ENCODE measurements around the gene ITGB4. TPM values are rescaled to one million over a fixed set of nuclear protein-coding genes. Genes with fewer than 3 reads are reported as not detected.

ITGB4 gene
- total and polyA plus RNA-seq, 9 of the 15 experiments (the other 6 are each of a cell fraction or from before 2014, with no cell fraction given) = 0.05 to 2.8 (median 0.76) TPM; not detected in 3

DNA sequence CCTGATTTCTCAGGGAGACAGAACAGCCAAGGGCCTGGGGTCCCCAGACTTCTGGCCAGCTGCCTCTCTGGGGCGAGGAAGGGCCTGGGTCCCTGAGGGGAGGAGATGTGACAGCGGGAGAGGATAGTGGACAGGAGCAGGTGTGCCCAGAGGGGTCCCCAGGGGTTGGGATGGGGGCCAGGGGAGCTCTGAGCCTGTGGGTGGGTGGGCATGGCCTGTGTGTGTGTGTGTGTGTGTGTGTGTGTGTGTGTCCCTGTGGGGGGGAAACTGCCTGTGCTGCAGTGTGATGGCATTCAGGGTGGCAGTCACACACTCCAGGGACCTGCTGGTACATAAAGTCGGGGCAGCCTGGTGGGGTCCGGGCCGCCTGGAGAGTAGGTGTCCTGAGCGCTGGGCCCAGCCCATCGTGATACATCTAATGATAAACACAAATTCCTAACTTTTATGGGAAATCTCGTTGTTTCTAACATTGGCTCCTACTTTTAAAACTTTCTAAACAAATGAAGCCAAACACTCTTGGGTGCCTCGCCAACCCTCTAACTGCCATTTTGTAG, 1.4 kb downstream of the ITGB4 start:
- Histone ChIP-seq H3K27ac (ENCODE audit: extremely low read depth, low read depth, low read length) (no peak overlapping the region), H3K4me1 (replicated peaks in 1 of 2; ENCODE audit: control insufficient read depth in 2 of 2, insufficient read depth in 2 of 2, low read length in 2 of 2) (peaks cover 0 to 37% of the 10 kb centered on the region in 2 experiments; a peak in 3 of 5 replicates), H3K9me1 (ENCODE audit: control insufficient read depth, insufficient read depth, low read length) (no peaks in the 10 kb centered on the region), H3K4me3 (no peak overlapping the region), H3K4me2 (ENCODE audit: insufficient read depth, low read length) (no peak overlapping the region), H3K36me3 (ENCODE audit: control insufficient read depth, insufficient read depth, low read length) (no peaks in the 10 kb centered on the region), H4K20me1 (replicated peaks; ENCODE audit: control insufficient read depth, insufficient read depth, low read length) (no peaks in the 10 kb centered on the region; the same call in 1 of the 2 replicates), H3K27me3 (ENCODE audit: control insufficient read depth in 2 of 2, insufficient read depth in 2 of 2, low read length in 2 of 2) (peaks cover 23 to 64% of the 10 kb centered on the region in 2 experiments), H3K9ac (ENCODE audit: insufficient read depth in 1 of 2, low read depth in 2 of 2, low read length in 2 of 2) (no peak overlapping the region; a peak in 1 of 4 replicates), H3K79me2 (ENCODE audit: control insufficient read depth, insufficient read depth, low read length) (no peaks in the 10 kb centered on the region), H2AFZ (ENCODE audit: low read depth, low read length) (no peak overlapping the region), H3K9me3 (replicated peaks; ENCODE audit: control insufficient read depth, insufficient read depth, low read depth, low read length) (no peaks in the 10 kb centered on the region)
- no peak for DNase-seq (ENCODE audit: extremely low read depth in 1 of 4, low spot score in 3 of 4)
- WGBS (ENCODE audit: insufficient coverage, low coverage, missing lambda C conversion rate) = 39% methylated on average over 8 of the region's 9 CpGs
- no peak for FAIRE-seq
- TF ChIP-seq ZNF384 (IDR thresholded peaks at IDR 0.05; ENCODE audit: low read depth, low read length) = no peak
- TF ChIP-seq MCM5 (IDR thresholded peaks at IDR 0.05; ENCODE audit: low read depth) = no peak
- no peak for TF ChIP-seq ZFP30 (CRISPR knock-in tag; IDR thresholded peaks at IDR 0.05; ENCODE audit: borderline replicate concordance)
- no peak for TF ChIP-seq ZNF764 (CRISPR knock-in tag; IDR thresholded peaks at IDR 0.05; ENCODE audit: low read depth)
- no peak for TF ChIP-seq TRIM28 (IDR thresholded peaks at IDR 0.05)
- TF ChIP-seq CCNT2 (IDR thresholded peaks at IDR 0.05; ENCODE audit: borderline replicate concordance, extremely low read depth, insufficient read length, low read depth, low read length) = no peak
- no peak for TF ChIP-seq TCF15 (CRISPR knock-in tag; IDR thresholded peaks at IDR 0.05)
- TF ChIP-seq, protein P1, sequence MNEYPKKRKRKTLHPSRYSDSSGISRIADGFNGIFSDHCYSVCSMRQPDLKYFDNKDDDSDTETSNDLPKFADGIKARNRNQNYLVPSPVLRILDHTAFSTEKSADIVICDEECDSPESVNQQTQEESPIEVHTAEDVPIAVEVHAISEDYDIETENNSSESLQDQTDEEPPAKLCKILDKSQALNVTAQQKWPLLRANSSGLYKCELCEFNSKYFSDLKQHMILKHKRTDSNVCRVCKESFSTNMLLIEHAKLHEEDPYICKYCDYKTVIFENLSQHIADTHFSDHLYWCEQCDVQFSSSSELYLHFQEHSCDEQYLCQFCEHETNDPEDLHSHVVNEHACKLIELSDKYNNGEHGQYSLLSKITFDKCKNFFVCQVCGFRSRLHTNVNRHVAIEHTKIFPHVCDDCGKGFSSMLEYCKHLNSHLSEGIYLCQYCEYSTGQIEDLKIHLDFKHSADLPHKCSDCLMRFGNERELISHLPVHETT (CRISPR knock-in tag; conservative IDR thresholded peaks at IDR 0.05 in 1 of 2, IDR thresholded peaks at IDR 0.05 in 1 of 2) = no peak
- TF ChIP-seq ZNF24 (IDR thresholded peaks at IDR 0.05) = no peak
- TF ChIP-seq MLX (CRISPR knock-in tag; conservative IDR thresholded peaks at IDR 0.05) = no peak
- TF ChIP-seq GTF2A2 (tag; IDR thresholded peaks at IDR 0.05) = no peak
- no peak for TF ChIP-seq CTBP1 (IDR thresholded peaks at IDR 0.05; ENCODE audit: borderline replicate concordance)
- no peak for TF ChIP-seq OTX1 (CRISPR knock-in tag; IDR thresholded peaks at IDR 0.05)
- TF ChIP-seq C11orf30 (IDR thresholded peaks at IDR 0.05; ENCODE audit: low read depth) = no peak
- TF ChIP-seq RNF2 (IDR thresholded peaks at IDR 0.05) = no peak
- in situ Hi-C loops (cut with MboI) = no loop called here
- BruUV-seq (replicated peaks) = no TSS peak
- intact Hi-C loops (cut with micrococcal nuclease) = no loop called here
- POLR2A ChIA-PET = interaction anchor here (0.6 kb wide), 1 partner anchor 54 kb away, joined by 3 read pairs; no protein-coding TSS in a partner anchor
- CTCF ChIA-PET (ENCODE audit: low intra/inter-chr PET ratio) = no interaction called here
- no peak for ATAC-seq

Data from K562 (cell line).